Mesendoderm (in vitro differentiated cells): ENCODE results near the gene NDUFAF8.

Experiments
- DNase-seq: peaks from one replicate; pipeline ENCODE4 v3.0.0; 2013
- H2AK5ac ChIP-seq: 2 replicates; pipeline ENCODE4 v1.6.1; 2013; ENCODE audit warnings: low read length, inconsistent platforms
- H2BK120ac ChIP-seq: 2 replicates; pipeline ENCODE4 v1.6.1; 2013; ENCODE audit warnings: low read depth, mild to moderate bottlenecking, low read length, moderate library complexity, mixed read lengths
- H2BK15ac ChIP-seq: replicated peaks from 2 replicates; pipeline ENCODE4 v1.6.1; 2013; ENCODE audit warnings: low read depth, mild to moderate bottlenecking, moderate library complexity
- H2BK5ac ChIP-seq: 2 replicates; pipeline ENCODE4 v1.6.1; 2013; ENCODE audit warnings: low read length, inconsistent platforms
- H3K18ac ChIP-seq: 2 replicates; pipeline ENCODE4 v1.6.1; 2013; ENCODE audit warnings: mild to moderate bottlenecking, low read length, mixed read lengths
- H3K23ac ChIP-seq: one replicate; pipeline ENCODE4 v1.6.1; 2013; ENCODE audit warnings: low read length
- H3K27ac ChIP-seq: 2 replicates; pipeline ENCODE4 v1.5.1; 2013; ENCODE audit warnings: low read depth, mild to moderate bottlenecking, inconsistent platforms, low read length, moderate library complexity
- H3K27me3 ChIP-seq: 2 replicates; pipeline ENCODE4 v1.6.1; 2013; ENCODE audit warnings: low read length, control low read depth, mild to moderate bottlenecking, inconsistent platforms; ENCODE audit not compliant: insufficient read depth, poor library complexity
- H3K36me3 ChIP-seq: 2 replicates; pipeline ENCODE4 v1.6.1; 2013; ENCODE audit warnings: low read length, inconsistent platforms; ENCODE audit not compliant: control insufficient read depth, insufficient read depth
- H3K4ac ChIP-seq: one replicate; pipeline ENCODE4 v1.6.1; 2013; ENCODE audit warnings: low read depth, mild to moderate bottlenecking, low read length, moderate library complexity
- H3K4me1 ChIP-seq: 2 replicates; pipeline ENCODE4 v1.6.1; 2013; ENCODE audit warnings: low read depth, low read length, inconsistent platforms; ENCODE audit not compliant: control insufficient read depth
- H3K4me2 ChIP-seq: 2 replicates; pipeline ENCODE4 v1.6.1; 2013; ENCODE audit warnings: low read length
- H3K4me3 ChIP-seq: 2 replicates; pipeline ENCODE4 v1.5.1; 2013; ENCODE audit warnings: mild to moderate bottlenecking, low read length
- H3K56ac ChIP-seq: one replicate; pipeline ENCODE4 v1.6.1; 2013; ENCODE audit warnings: low read length
- H3K79me1 ChIP-seq: 2 replicates; pipeline ENCODE4 v1.6.1; 2013; ENCODE audit warnings: low read length, inconsistent platforms
- H3K79me2 ChIP-seq: 2 replicates; pipeline ENCODE4 v1.6.1; 2013; ENCODE audit warnings: mild to moderate bottlenecking, low read length; ENCODE audit not compliant: control insufficient read depth, insufficient read depth
- H3K9ac ChIP-seq: 2 replicates; pipeline ENCODE4 v1.6.1; 2013; ENCODE audit warnings: low read length, inconsistent platforms
- H4K5ac ChIP-seq: one replicate; pipeline ENCODE4 v1.6.1; 2013; ENCODE audit warnings: low read length
- H4K8ac ChIP-seq: one replicate; pipeline ENCODE4 v1.6.1; 2013; ENCODE audit warnings: low read depth, mild to moderate bottlenecking, control low read depth, low read length, moderate library complexity
- WGBS: extraction: QIAGEN DNeasy Blood & Tissue Kit; methylation state at CpG from one replicate; pipeline ENCODE4 v1.1.7; 2013; ENCODE audit warnings: low lambda C conversion rate, missing lambda C conversion rate; ENCODE audit not compliant: insufficient coverage; ENCODE audit errors: extremely low coverage; 5-methylcytosine and 5-hydroxymethylcytosine counted together

NDUFAF8 gene

DNA sequence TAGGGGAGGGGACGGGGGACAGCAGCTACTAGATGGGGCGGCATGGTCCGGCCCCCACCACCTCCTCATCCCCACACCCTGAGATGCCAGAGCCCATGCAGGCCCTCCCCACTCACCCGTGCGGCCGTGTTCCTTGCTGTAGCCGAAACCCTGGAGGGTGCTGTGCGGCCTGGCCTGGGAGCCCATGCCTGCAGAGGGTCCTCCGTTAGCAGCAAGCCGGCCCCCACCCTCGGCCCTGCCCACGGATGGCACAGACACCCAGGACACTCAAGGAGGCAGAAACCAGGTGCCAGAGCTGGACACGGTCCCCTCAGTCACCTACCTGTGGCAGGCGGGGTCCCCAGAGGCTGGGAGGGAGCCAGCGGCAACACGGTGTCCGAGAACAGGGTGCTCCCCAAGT, 5.8 kb upstream of the NDUFAF8 start:
- H3K79me1 ChIP-seq, result peaks cover 2% of the 10 kb centered on the region
- no peak overlapping the region for H3K23ac ChIP-seq
- no peak overlapping the region for H3K4me3 ChIP-seq
- no CpG with 5 or more reads among the region's 17 CpGs for WGBS
- H3K4me1 ChIP-seq, result peaks cover 2% of the 10 kb centered on the region
- H3K27me3 ChIP-seq, result no peaks in the 10 kb centered on the region
- no peak overlapping the region for H4K8ac ChIP-seq
- H3K4me2 ChIP-seq, result no peak overlapping the region
- peaks cover 2% of the 10 kb centered on the region for H3K79me2 ChIP-seq
- H2AK5ac ChIP-seq, result no peak overlapping the region
- H3K4ac ChIP-seq, result no peak overlapping the region
- H3K18ac ChIP-seq, result no peak overlapping the region
- H3K9ac ChIP-seq, result no peak overlapping the region
- DNase-seq, result no peak
- H3K36me3 ChIP-seq, result peaks cover 3% of the 10 kb centered on the region
- H3K27ac ChIP-seq, result no peak overlapping the region
- no peak overlapping the region for H2BK120ac ChIP-seq
- H3K56ac ChIP-seq, result no peak overlapping the region
- no peak overlapping the region for H2BK5ac ChIP-seq
- H4K5ac ChIP-seq, result no peak overlapping the region
- H2BK15ac ChIP-seq, result no peak overlapping the region

DNA sequence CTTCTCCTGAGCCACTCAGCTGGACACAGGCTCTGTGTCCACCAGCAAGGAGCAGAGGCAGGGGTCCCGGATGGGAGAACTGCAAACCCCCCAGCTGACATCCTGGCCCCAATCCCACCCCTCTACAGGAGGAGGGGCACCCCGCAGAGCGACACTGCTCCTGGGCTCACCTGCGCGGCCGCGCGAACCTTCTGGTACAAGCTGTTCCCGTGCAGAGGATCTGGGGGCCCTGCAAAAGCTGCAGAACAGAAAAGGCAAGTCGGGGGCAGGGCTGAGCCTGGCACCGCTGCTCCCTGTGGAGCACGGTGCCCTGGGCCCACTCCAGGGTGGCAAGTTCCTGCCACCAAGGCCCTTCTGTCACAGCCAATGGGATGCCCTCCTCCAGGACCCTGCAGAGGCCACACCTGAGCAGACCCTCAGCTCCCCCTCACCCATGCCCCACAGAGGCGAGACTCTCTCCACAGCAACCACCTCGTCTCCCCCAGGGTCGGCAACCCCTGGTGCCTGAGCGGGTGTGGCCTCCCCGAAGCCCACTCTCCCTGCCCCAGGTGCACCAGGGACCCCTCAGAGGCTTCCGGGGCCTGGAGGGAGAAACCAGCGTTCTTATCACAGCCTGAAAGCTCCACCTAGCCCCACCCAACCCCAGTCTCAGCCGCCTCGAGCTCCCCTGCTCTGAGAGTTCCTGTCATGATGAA, 5.2 kb upstream of the NDUFAF8 start:
- Histone ChIP-seq H3K56ac (no peak overlapping the region), H3K23ac (no peak overlapping the region), H2BK5ac (no peak overlapping the region), H3K27me3 (no peaks in the 10 kb centered on the region), H2BK15ac (no peak overlapping the region), H3K79me1 (peaks cover 2% of the 10 kb centered on the region), H4K5ac (no peak overlapping the region), H3K9ac (no peak overlapping the region), H3K4ac (no peak overlapping the region), H3K18ac (no peak overlapping the region), H3K36me3 (peaks cover 3% of the 10 kb centered on the region), H3K79me2 (peaks cover 2% of the 10 kb centered on the region), H3K4me2 (no peak overlapping the region), H3K27ac (no peak overlapping the region), H2AK5ac (no peak overlapping the region), H3K4me3 (no peak overlapping the region), H2BK120ac (no peak overlapping the region), H4K8ac (no peak overlapping the region), H3K4me1 (peaks cover 2% of the 10 kb centered on the region)
- DNase-seq, result no peak
- no CpG with 5 or more reads among the region's 21 CpGs for WGBS

DNA sequence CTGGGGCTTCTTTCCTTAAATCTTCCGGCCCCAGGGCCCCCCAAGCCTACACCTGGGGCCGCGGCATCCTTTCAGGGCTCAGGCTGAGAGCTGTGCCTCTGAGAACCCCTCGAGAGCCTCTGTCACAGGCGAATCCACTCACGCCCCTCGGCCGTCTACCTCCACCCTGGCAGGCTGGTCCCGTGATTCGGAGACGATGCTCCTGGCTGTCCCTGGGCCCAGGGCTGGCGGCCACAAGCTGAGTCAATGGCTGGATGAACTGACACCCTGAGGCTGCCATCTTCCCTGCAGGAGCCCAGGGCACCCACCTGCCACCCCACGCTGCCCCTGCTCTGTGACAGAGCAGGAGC, 4.6 kb upstream of the NDUFAF8 start:
- H3K4me2 ChIP-seq, result no peak overlapping the region
- peaks cover 2% of the 10 kb centered on the region for H3K79me1 ChIP-seq
- DNase-seq, result no peak
- no CpG with 5 or more reads among the region's 13 CpGs for WGBS
- H3K18ac ChIP-seq, result no peak overlapping the region
- H3K56ac ChIP-seq, result no peak overlapping the region
- no peak overlapping the region for H2BK120ac ChIP-seq
- H3K4ac ChIP-seq, result no peak overlapping the region
- peaks cover 2% of the 10 kb centered on the region for H3K4me1 ChIP-seq
- no peak overlapping the region for H4K8ac ChIP-seq
- no peak overlapping the region for H3K9ac ChIP-seq
- no peak overlapping the region for H2BK15ac ChIP-seq
- H3K27ac ChIP-seq, result no peak overlapping the region
- peaks cover 3% of the 10 kb centered on the region for H3K36me3 ChIP-seq
- no peak overlapping the region for H3K4me3 ChIP-seq
- H2BK5ac ChIP-seq, result no peak overlapping the region
- no peak overlapping the region for H3K23ac ChIP-seq
- no peak overlapping the region for H2AK5ac ChIP-seq
- H3K27me3 ChIP-seq, result no peaks in the 10 kb centered on the region
- H3K79me2 ChIP-seq, result peaks cover 2% of the 10 kb centered on the region
- no peak overlapping the region for H4K5ac ChIP-seq

DNA sequence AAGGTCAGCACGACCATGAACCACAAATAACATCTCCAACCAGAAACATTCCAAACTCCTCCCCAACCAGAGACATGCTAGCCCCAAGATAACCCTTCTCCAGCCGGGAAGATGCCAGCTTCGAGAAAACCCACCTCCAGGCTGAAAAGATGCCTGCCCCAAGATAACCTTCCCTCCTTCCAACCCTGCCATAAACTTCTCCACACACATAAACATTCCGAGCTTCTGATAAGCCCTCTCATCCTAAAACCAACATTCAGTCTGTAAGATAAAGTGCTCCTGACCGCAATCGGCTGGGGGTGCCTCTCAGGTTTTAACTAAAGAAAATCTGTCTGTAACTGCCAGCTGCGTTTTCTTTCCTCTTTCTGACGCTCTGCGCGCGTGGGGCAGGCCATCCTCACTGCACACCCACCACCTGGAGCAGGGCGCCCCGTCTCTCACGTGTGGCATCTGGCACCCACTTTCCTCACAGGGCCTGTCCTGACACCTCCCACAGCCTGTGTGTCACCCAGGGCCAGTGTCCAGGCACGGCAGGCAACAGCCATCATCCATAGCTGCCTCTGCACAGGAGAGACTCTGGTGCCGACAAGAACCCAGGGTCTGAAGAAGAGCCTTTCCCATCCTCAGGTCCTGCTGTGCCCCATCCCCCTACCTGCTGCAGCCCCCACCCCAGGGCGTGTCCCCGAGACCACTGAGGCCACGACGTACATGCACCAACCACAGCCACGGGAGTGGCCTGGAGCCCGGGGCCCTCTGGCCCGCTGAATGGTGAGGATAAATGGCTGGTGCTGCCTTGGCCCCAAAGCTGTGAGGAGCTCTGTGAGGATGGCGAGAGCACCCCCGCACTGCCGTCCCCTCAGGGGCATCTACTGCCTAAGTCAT, 3.9 kb upstream of the NDUFAF8 start:
- no peak for DNase-seq
- Histone ChIP-seq H3K9ac (no peak overlapping the region), H3K18ac (no peak overlapping the region), H2BK5ac (no peak overlapping the region), H3K27me3 (no peaks in the 10 kb centered on the region), H2BK15ac (no peak overlapping the region), H3K4me1 (peaks cover 3% of the 10 kb centered on the region), H3K56ac (no peak overlapping the region), H2BK120ac (no peak overlapping the region), H3K23ac (no peak overlapping the region), H4K5ac (no peak overlapping the region), H3K79me2 (peaks cover 9% of the 10 kb centered on the region), H3K4me3 (no peak overlapping the region), H4K8ac (no peak overlapping the region), H3K4me2 (no peak overlapping the region), H3K36me3 (peaks cover 1% of the 10 kb centered on the region), H2AK5ac (no peak overlapping the region), H3K79me1 (peaks cover 8% of the 10 kb centered on the region), H3K27ac (no peak overlapping the region), H3K4ac (no peak overlapping the region)
- no CpG with 5 or more reads among the region's 26 CpGs for WGBS

DNA sequence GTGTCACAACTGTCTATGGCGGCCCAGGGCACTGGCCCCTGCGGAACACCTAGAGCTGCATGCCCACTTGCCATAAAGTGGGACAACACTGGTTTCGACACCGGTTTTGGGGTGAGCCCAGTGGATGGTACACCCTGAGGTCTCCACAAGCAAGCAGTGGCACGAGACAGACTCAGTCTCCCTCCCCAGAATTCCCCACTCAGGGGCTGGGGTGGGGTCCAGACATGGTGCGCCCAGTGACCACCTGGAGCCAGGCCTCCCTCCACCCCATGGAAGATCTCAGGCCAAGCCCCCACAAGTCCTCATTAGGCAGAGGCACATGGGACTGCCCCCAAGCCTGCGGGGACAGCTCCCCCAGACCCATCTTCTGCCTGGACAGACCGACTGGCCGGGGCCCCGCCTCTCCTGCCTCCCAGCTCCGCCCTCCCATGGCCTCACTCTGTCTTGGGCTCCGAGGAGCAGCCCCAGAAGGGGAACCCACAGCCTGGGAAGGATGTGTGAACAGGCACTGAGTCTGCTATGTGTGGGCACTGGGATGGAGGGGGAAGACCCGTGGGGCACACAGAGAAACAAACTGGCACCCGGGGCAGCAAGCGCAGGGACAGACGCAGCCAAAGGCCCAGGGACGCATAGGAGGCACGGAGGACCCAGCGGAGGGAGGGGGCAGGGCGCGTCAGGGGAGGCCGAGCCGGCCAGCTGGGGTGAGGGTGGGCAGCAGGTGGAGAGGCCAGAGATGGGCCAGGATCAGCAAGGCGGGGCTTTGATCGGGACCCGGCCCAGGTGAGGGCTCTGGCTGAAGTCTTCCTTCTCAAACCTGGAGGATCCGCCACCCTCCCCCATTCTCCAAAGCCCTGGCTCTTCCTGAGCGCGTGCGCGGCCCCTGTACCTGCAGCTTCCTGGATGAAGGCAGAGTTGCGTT, 3.0 kb upstream of the NDUFAF8 start:
- peaks cover 10% of the 10 kb centered on the region for H3K79me2 ChIP-seq
- no peak overlapping the region for H3K18ac ChIP-seq
- H2BK120ac ChIP-seq, result no peak overlapping the region
- H4K8ac ChIP-seq, result no peak overlapping the region
- no peak overlapping the region for H3K23ac ChIP-seq
- DNase-seq, result no peak
- no peak overlapping the region for H2AK5ac ChIP-seq
- H3K36me3 ChIP-seq, result no peaks in the 10 kb centered on the region
- H3K4me3 ChIP-seq, result no peak overlapping the region
- no peak overlapping the region for H3K4me2 ChIP-seq
- WGBS, result no CpG with 5 or more reads among the region's 32 CpGs
- no peaks in the 10 kb centered on the region for H3K27me3 ChIP-seq
- H4K5ac ChIP-seq, result no peak overlapping the region
- no peak overlapping the region for H3K56ac ChIP-seq
- no peak overlapping the region for H2BK5ac ChIP-seq
- H3K9ac ChIP-seq, result no peak overlapping the region
- H3K27ac ChIP-seq, result no peak overlapping the region
- H3K4me1 ChIP-seq, result peaks cover 4% of the 10 kb centered on the region
- H3K4ac ChIP-seq, result no peak overlapping the region
- no peak overlapping the region for H2BK15ac ChIP-seq
- peaks cover 8% of the 10 kb centered on the region for H3K79me1 ChIP-seq
